Smooth muscle cell (in vitro differentiated cells): ENCODE results near the gene ERICH6B. TPM values are rescaled to one million over a fixed set of nuclear protein-coding genes. Genes with fewer than 3 reads are reported as not detected.

Source experiments
- DNase-seq: peaks from one replicate; lab custom pipeline; 2025; ENCODE audit not compliant: unreplicated experiment; lab: John Stamatoyannopoulos, UW
- H2AFZ ChIP-seq: fragments of 200-600 bp; sonication (generic); 2 replicates; pipeline ENCODE4 v1.6.0; 2016; ENCODE audit warnings: antibody characterized with exemption, low read depth, mild to moderate bottlenecking
- H3F3A ChIP-seq: fragments of 200-600 bp; sonication (generic); 2 replicates; pipeline ENCODE4 v1.6.0; 2017; ENCODE audit warnings: antibody characterized with exemption, low read depth
- H3K27ac ChIP-seq: fragments of 200-600 bp; sonication (generic); 2 replicates; pipeline ENCODE4 v1.5.1; 2016; ENCODE audit warnings: low read depth, mild to moderate bottlenecking
- H3K27me3 ChIP-seq: fragments of 200-600 bp; sonication (generic); 2 replicates; pipeline ENCODE4 v1.6.1; 2016; ENCODE audit warnings: low read depth, mild to moderate bottlenecking
- H3K36me3 ChIP-seq: fragments of 200-600 bp; sonication (generic); 2 replicates; pipeline ENCODE4 v1.5.1; 2016; ENCODE audit warnings: low read depth
- H3K4me1 ChIP-seq: fragments of 200-600 bp; sonication (generic); 2 replicates; pipeline ENCODE4 v1.5.1; 2016; ENCODE audit warnings: low read depth
- H3K4me2 ChIP-seq: fragments of 200-600 bp; sonication (generic); 2 replicates; pipeline ENCODE4 v1.6.0; 2016; ENCODE audit warnings: mild to moderate bottlenecking
- H3K4me3 ChIP-seq: fragments of 200-600 bp; sonication (generic); 2 replicates; pipeline ENCODE4 v1.5.1; 2016; ENCODE audit warnings: mild to moderate bottlenecking
- H3K79me2 ChIP-seq: fragments of 200-600 bp; sonication (generic); 2 replicates; pipeline ENCODE4 v1.6.0; 2016; ENCODE audit warnings: low read depth, mild to moderate bottlenecking
- H3K9ac ChIP-seq: fragments of 200-600 bp; sonication (generic); 2 replicates; pipeline ENCODE4 v1.6.0; 2016; ENCODE audit warnings: low read depth
- H3K9me3 ChIP-seq: fragments of 200-600 bp; sonication (generic); replicated peaks from 2 replicates; pipeline ENCODE4 v1.5.1; 2016; ENCODE audit warnings: low read depth
- H4K20me1 ChIP-seq: fragments of 200-600 bp; sonication (generic); 2 replicates; pipeline ENCODE4 v1.6.0; 2016; ENCODE audit warnings: low read depth
- WGBS: methylation state at CpG from one replicate; pipeline ENCODE4 v1.1.7; 2016; ENCODE audit warnings: low lambda C conversion rate; 5-methylcytosine and 5-hydroxymethylcytosine counted together
- polyA plus RNA-seq: library from polyadenylated mRNA; unstranded; fragments of >200 nt; fragmentation: Nextera tagmentation; extraction: Ambion mirVana; gene quantifications from 2 replicates; pipeline ENCODE4 v1.2.1, GENCODE V29; 2016
- total RNA-seq: library from RNA; depleted of rRNA; stranded (reverse); fragments of >200 nt; gene quantifications from 2 replicates; pipeline ENCODE4 v1.2.3, GENCODE V29; 2014
- TF ChIP-seq, protein P1 (sequence below): fragments of 200-600 bp; sonication (generic); IDR thresholded peaks from 2 replicates; pipeline ENCODE4 v1.5.1; 2017; ENCODE audit warnings: borderline replicate concordance, mild to moderate bottlenecking, antibody characterized with exemption; ENCODE audit not compliant: insufficient read depth, poor library complexity, severe bottlenecking

The ERICH6B gene
- total and polyA plus RNA-seq, 2 experiments from 2014 or later: 0.33 TPM; not detected in 1

DNA sequence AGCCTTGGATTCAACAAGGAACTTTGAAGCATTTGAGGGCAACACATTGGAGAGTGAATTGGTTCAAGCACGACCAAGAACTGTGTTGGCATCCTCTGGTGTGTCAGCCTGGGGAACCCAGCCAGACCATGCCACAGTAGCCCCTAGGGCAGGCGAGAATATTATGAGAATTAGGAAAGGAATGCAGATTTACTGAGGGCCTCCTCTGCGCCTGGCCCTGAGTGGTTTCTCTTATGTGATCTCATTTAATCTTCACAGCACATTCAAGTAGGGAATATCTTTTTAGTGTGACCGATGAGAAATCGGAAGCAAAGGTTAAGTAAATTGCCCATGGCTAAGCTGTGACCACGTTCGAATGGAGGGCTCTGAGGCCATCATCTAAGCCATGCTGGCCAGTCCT lies 15.3 kb upstream of the ERICH6B start:
- Histone ChIP-seq H3K4me3 (no peak overlapping the region), H2AFZ (no peak overlapping the region), H3K79me2 (no peaks in the 10 kb centered on the region), H3K4me2 (no peak overlapping the region), H3K27me3 (peaks cover 13% of the 10 kb centered on the region), H3K9ac (no peak overlapping the region), H3K36me3 (no peaks in the 10 kb centered on the region), H3F3A (no peaks in the 10 kb centered on the region), H4K20me1 (no peaks in the 10 kb centered on the region), H3K4me1 (no peaks in the 10 kb centered on the region), H3K27ac (no peak overlapping the region), H3K9me3 (no peaks in the 10 kb centered on the region)
- DNase-seq: no peak
- WGBS: 80% methylated on average over 7 of the region's 7 CpGs
- TF ChIP-seq, protein P1, sequence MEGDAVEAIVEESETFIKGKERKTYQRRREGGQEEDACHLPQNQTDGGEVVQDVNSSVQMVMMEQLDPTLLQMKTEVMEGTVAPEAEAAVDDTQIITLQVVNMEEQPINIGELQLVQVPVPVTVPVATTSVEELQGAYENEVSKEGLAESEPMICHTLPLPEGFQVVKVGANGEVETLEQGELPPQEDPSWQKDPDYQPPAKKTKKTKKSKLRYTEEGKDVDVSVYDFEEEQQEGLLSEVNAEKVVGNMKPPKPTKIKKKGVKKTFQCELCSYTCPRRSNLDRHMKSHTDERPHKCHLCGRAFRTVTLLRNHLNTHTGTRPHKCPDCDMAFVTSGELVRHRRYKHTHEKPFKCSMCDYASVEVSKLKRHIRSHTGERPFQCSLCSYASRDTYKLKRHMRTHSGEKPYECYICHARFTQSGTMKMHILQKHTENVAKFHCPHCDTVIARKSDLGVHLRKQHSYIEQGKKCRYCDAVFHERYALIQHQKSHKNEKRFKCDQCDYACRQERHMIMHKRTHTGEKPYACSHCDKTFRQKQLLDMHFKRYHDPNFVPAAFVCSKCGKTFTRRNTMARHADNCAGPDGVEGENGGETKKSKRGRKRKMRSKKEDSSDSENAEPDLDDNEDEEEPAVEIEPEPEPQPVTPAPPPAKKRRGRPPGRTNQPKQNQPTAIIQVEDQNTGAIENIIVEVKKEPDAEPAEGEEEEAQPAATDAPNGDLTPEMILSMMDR: no peak

DNA sequence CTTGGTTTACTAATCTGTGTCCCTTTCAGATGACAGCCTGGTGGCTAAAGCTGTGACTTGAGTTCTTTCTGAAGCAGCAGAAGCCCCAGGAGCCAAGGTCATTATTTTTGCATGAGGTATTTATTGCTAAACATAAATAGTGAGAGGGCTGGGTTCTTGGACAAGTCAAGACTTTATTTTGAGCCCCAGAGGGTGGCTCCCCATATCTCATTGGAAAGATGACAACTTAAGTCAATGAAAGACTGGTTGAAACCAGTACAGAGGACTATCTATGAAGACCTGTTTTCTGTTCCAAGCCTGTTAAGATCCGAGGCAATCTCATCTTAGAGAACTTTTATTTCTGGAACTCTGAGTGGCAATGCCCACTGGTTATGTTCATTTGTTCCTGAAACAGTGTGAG lies 14.4 kb upstream of the ERICH6B start:
- no peaks in the 10 kb centered on the region for H3K36me3 ChIP-seq
- no peaks in the 10 kb centered on the region for H3K9me3 ChIP-seq
- no peak overlapping the region for H2AFZ ChIP-seq
- no peak overlapping the region for H3K4me3 ChIP-seq
- H3K27ac ChIP-seq: no peak overlapping the region
- H4K20me1 ChIP-seq: no peaks in the 10 kb centered on the region
- no peak overlapping the region for H3K4me2 ChIP-seq
- 86% methylated on average over 1 of the region's 1 CpG for WGBS
- H3K4me1 ChIP-seq: no peaks in the 10 kb centered on the region
- peaks cover 20% of the 10 kb centered on the region for H3K27me3 ChIP-seq
- no peaks in the 10 kb centered on the region for H3K79me2 ChIP-seq
- H3F3A ChIP-seq: no peaks in the 10 kb centered on the region
- TF ChIP-seq, protein P1: no peak
- H3K9ac ChIP-seq: no peak overlapping the region
- no peak for DNase-seq

DNA sequence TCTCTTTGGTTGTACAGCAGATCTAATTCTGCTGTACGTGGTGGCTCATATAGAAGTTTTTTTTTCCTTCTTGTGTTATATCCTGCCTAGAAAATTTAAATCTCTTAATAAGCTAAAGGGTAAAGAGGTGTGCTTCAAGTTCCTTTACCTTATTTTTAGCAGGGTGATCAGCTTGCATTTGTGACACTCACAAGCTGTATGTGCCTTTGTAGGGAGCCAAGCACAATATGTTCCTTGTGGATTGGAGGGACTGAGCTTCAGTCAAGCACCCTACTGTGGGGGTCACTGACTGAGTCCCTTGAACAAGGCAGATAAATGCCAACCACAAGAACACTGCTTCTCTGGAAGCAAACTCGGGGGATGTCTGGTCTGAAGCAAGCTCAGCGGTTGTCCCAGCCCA lies 12.6 kb upstream of the ERICH6B start:
- H3K36me3 ChIP-seq: no peaks in the 10 kb centered on the region
- H3K79me2 ChIP-seq: no peaks in the 10 kb centered on the region
- no peak overlapping the region for H2AFZ ChIP-seq
- no peaks in the 10 kb centered on the region for H3K4me1 ChIP-seq
- H4K20me1 ChIP-seq: no peaks in the 10 kb centered on the region
- 82% methylated on average over 3 of the region's 3 CpGs for WGBS
- no peak overlapping the region for H3K27ac ChIP-seq
- no peak for DNase-seq
- H3F3A ChIP-seq: no peaks in the 10 kb centered on the region
- no peak overlapping the region for H3K4me2 ChIP-seq
- no peak overlapping the region for H3K4me3 ChIP-seq
- H3K9ac ChIP-seq: no peak overlapping the region
- peaks cover 29% of the 10 kb centered on the region for H3K27me3 ChIP-seq
- H3K9me3 ChIP-seq: no peaks in the 10 kb centered on the region
- TF ChIP-seq, protein P1: no peak

DNA sequence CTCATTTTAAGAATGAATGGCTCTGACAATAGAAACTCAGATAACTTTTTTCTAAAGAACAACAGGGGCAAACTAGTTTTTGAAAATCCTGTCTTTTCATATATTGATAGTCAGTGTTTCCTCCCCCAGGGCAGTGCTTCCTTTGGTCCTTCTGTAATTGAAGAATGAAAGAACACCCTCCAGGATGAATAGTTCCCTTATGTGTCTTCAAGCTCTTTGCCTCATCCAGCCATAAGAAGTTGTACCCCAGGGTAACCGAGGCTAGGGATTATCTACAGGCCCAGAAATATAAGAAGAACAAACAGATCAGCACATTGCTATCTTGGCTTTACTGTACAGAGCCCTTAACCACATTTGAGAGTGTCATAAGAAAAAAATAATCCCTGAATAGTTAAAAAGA lies 12.1 kb upstream of the ERICH6B start:
- H3K9ac ChIP-seq: no peak overlapping the region
- DNase-seq: no peak
- no peak overlapping the region for H2AFZ ChIP-seq
- H3K79me2 ChIP-seq: no peaks in the 10 kb centered on the region
- H3K4me2 ChIP-seq: no peak overlapping the region
- WGBS: 33% methylated on average over 1 of the region's 1 CpG
- H3K9me3 ChIP-seq: no peaks in the 10 kb centered on the region
- TF ChIP-seq, protein P1: no peak
- H3F3A ChIP-seq: no peaks in the 10 kb centered on the region
- H3K27ac ChIP-seq: no peak overlapping the region
- H4K20me1 ChIP-seq: no peaks in the 10 kb centered on the region
- H3K36me3 ChIP-seq: no peaks in the 10 kb centered on the region
- H3K4me1 ChIP-seq: no peaks in the 10 kb centered on the region
- peaks cover 34% of the 10 kb centered on the region for H3K27me3 ChIP-seq
- H3K4me3 ChIP-seq: no peak overlapping the region
